Measurements from ENCODE around the gene OSGIN1. TPM values are rescaled to one million over a fixed set of nuclear protein-coding genes. Genes with fewer than 3 reads are reported as not detected.

Gene OSGIN1
- total RNA-seq, 1 donor from 2014 or later = 0.31 TPM

- Mint-ChIP-seq H3K4me1 (ENCODE audit: unreplicated experiment) (no peaks in the 10 kb centered on the region), H3K36me3 (ENCODE audit: low read depth, unreplicated experiment) (no peaks in the 10 kb centered on the region), H3K4me3 (ENCODE audit: unreplicated experiment) (no peak overlapping the region), H3K9me3 (ENCODE audit: unreplicated experiment) (no peaks in the 10 kb centered on the region), H3K27me3 (ENCODE audit: unreplicated experiment) (peaks cover 11% of the 10 kb centered on the region), H3K27ac (ENCODE audit: unreplicated experiment) (no peak overlapping the region)
- DNase-seq (ENCODE audit: low spot score) = no peak
- no peak for TF ChIP-seq CTCF (IDR thresholded peaks at IDR 0.05; ENCODE audit: unreplicated experiment)
Observed at GRCh38 chr16:83955218-83956130, 2.4 kb downstream of the OSGIN1 start.

GRCh38 chr16:83956336-83957289 lies 3.6 kb downstream of the OSGIN1 start:
- H3K4me3 Mint-ChIP-seq (ENCODE audit: unreplicated experiment) = no peak overlapping the region

GRCh38 chr16:83957296-83957855 lies 4.3 kb downstream of the OSGIN1 start:
- TF ChIP-seq CTCF (IDR thresholded peaks at IDR 0.05; ENCODE audit: unreplicated experiment) = no peak
- Mint-ChIP-seq H3K36me3 (ENCODE audit: low read depth, unreplicated experiment) (no peaks in the 10 kb centered on the region), H3K9me3 (ENCODE audit: unreplicated experiment) (no peaks in the 10 kb centered on the region), H3K4me3 (ENCODE audit: unreplicated experiment) (no peak overlapping the region), H3K4me1 (ENCODE audit: unreplicated experiment) (no peaks in the 10 kb centered on the region), H3K27ac (ENCODE audit: unreplicated experiment) (no peak overlapping the region), H3K27me3 (ENCODE audit: unreplicated experiment) (peaks cover 8% of the 10 kb centered on the region)
- DNase-seq (ENCODE audit: low spot score) = no peak

More at GRCh38 chr16:83956336-83957289, 3.6 kb downstream of the OSGIN1 start:
- peak; percentile 87 for TF ChIP-seq CTCF (IDR thresholded peaks at IDR 0.05; ENCODE audit: unreplicated experiment)
- Mint-ChIP-seq H3K36me3 (ENCODE audit: low read depth, unreplicated experiment) (no peaks in the 10 kb centered on the region), H3K9me3 (ENCODE audit: unreplicated experiment) (no peaks in the 10 kb centered on the region), H3K27ac (ENCODE audit: unreplicated experiment) (no peak overlapping the region), H3K4me1 (ENCODE audit: unreplicated experiment) (no peaks in the 10 kb centered on the region), H3K27me3 (ENCODE audit: unreplicated experiment) (peaks cover 11% of the 10 kb centered on the region)
- DNase-seq (ENCODE audit: low spot score) = peak; percentile 93

- H3K9me3 Mint-ChIP-seq (ENCODE audit: unreplicated experiment) = no peaks in the 10 kb centered on the region
- H3K4me3 Mint-ChIP-seq (ENCODE audit: unreplicated experiment) = no peak overlapping the region
- no peak for DNase-seq (ENCODE audit: low spot score)
- peaks cover 8% of the 10 kb centered on the region for H3K27me3 Mint-ChIP-seq (ENCODE audit: unreplicated experiment)
- no peaks in the 10 kb centered on the region for H3K36me3 Mint-ChIP-seq (ENCODE audit: low read depth, unreplicated experiment)
- no peak for TF ChIP-seq CTCF (IDR thresholded peaks at IDR 0.05; ENCODE audit: unreplicated experiment)
- no peaks in the 10 kb centered on the region for H3K4me1 Mint-ChIP-seq (ENCODE audit: unreplicated experiment)
- no peak overlapping the region for H3K27ac Mint-ChIP-seq (ENCODE audit: unreplicated experiment)
Observed at GRCh38 chr16:83958137-83958845, 5.3 kb downstream of the OSGIN1 start.
